ENCODE data around the gene DCAF4. TPM values are rescaled to one million over a fixed set of nuclear protein-coding genes. Genes with fewer than 3 reads are reported as not detected.
"Not testable (repeated sequence)": the region's sequence is repeated elsewhere in the genome, so short reads cannot be mapped to it uniquely, and the experiment has no call there.

Gene DCAF4
- total and polyA plus RNA-seq, 2 experiments from 2014 or later, result 11.0 to 23.2 TPM

DNA sequence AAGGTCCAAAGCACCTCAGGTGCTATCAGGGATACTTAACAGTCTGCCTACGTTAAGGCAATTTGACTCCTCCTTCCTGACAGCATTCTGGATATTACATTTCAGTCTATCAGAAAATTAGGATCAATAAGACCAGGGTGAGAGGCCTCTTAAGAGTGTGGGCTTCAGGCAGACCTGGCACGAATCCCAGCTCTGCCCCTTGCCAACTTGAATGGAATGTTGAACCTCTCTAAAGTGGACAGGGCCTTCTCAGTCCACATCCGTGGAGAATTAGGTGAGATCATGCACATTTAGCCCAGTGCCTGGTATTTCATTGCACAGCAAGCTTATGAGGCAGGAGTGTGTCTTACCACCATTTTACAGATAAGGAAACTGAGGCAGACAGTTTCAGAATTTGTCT lies 25.9 kb downstream of the DCAF4 start:
- Histone ChIP-seq H3K4me1 (ENCODE audit: low read depth) (no peaks in the 10 kb centered on the region), H3K4me3 (no peak overlapping the region), H3K9me3 (ENCODE audit: low read depth) (no peaks in the 10 kb centered on the region), H3K27ac (no peak overlapping the region), H3K36me3 (no peaks in the 10 kb centered on the region), H3K27me3 (no peaks in the 10 kb centered on the region)
- TF ChIP-seq, protein P1, sequence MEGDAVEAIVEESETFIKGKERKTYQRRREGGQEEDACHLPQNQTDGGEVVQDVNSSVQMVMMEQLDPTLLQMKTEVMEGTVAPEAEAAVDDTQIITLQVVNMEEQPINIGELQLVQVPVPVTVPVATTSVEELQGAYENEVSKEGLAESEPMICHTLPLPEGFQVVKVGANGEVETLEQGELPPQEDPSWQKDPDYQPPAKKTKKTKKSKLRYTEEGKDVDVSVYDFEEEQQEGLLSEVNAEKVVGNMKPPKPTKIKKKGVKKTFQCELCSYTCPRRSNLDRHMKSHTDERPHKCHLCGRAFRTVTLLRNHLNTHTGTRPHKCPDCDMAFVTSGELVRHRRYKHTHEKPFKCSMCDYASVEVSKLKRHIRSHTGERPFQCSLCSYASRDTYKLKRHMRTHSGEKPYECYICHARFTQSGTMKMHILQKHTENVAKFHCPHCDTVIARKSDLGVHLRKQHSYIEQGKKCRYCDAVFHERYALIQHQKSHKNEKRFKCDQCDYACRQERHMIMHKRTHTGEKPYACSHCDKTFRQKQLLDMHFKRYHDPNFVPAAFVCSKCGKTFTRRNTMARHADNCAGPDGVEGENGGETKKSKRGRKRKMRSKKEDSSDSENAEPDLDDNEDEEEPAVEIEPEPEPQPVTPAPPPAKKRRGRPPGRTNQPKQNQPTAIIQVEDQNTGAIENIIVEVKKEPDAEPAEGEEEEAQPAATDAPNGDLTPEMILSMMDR (IDR thresholded peaks at IDR 0.05; ENCODE audit: low read depth, low read length), result no peak
- no peak for DNase-seq (ENCODE audit: low read depth in 1 of 2, low spot score in 1 of 2)

DNA sequence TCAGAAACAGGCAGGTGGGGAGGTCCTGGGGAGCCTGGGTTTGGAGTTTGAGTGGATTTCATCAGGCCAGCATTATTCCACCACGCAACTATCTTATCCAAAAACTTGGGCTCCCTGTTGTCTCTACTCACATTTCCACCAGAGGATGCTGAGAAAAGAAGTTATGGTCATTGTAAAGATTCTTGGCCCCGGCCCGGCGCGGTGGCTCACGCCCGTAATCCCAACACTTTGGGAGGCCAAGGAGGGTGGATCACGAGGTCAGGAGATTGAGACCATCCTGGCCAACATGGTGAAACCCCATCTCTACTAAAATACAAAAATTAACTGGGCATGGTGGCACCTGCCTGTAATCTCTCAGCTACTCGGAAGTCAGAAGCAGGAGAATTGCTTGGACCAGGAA lies 30.5 kb downstream of the DCAF4 start:
- H3K27me3 ChIP-seq; H3K27ac ChIP-seq; H3K4me3 ChIP-seq; DNase-seq (ENCODE audit: low read depth in 1 of 2, low spot score in 1 of 2); H3K36me3 ChIP-seq; H3K9me3 ChIP-seq (ENCODE audit: low read depth): not testable (repeated sequence)
- peaks cover 13% of the 10 kb centered on the region for H3K4me1 ChIP-seq (ENCODE audit: low read depth)

DNA sequence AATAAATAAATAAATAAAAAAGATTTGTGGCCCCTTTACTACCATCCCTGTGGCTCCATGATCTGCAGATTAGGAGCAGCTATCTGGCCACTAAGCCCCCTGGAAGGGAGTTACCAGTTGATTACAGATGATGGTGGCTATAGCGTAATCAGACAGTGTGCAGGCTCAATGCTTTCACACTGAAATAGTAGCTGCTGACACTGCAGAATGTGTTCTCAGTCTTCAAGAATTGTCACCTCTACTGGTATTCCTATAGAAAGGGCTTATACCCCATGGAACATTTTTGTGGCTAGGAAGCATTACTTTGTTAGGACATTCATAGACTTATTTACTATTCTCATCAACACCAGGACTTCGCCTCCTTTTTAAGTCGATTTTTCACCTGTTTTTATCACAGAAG lies 30.9 kb downstream of the DCAF4 start:
- H3K36me3 ChIP-seq, result no peaks in the 10 kb centered on the region
- TF ChIP-seq, protein P1 (IDR thresholded peaks at IDR 0.05; ENCODE audit: low read depth, low read length), result no peak
- no peaks in the 10 kb centered on the region for H3K27me3 ChIP-seq
- DNase-seq (ENCODE audit: low read depth in 1 of 2, low spot score in 1 of 2), result no peak
- peak overlapping the region; percentile 30 for H3K27ac ChIP-seq
- no peak overlapping the region for H3K4me3 ChIP-seq
- no peaks in the 10 kb centered on the region for H3K9me3 ChIP-seq (ENCODE audit: low read depth)
- H3K4me1 ChIP-seq (ENCODE audit: low read depth), result peaks cover 13% of the 10 kb centered on the region

DNA sequence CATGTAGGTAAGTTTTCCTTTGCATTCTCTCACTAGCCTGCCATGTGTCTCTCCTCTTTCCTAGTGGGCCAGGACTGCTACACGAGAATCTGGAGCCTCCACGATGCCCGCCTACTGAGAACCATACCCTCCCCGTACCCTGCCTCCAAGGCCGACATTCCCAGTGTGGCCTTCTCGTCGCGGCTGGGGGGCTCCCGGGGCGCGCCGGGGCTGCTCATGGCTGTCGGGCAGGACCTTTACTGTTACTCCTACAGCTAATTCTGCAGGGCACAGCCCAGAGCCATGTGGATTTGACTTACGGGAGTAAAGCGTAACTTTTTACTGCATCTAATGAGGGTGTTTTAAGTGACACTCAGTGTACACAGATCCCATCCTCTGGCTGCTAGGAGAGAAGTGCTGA lies 32.3 kb downstream of the DCAF4 start:
- peaks cover 13% of the 10 kb centered on the region for H3K4me1 ChIP-seq (ENCODE audit: low read depth)
- no peak for DNase-seq (ENCODE audit: low read depth in 1 of 2, low spot score in 1 of 2)
- H3K4me3 ChIP-seq, result no peak overlapping the region
- TF ChIP-seq, protein P1 (IDR thresholded peaks at IDR 0.05; ENCODE audit: low read depth, low read length), result no peak
- H3K27me3 ChIP-seq, result no peaks in the 10 kb centered on the region
- no peak overlapping the region for H3K27ac ChIP-seq
- H3K9me3 ChIP-seq (ENCODE audit: low read depth), result no peaks in the 10 kb centered on the region
- no peaks in the 10 kb centered on the region for H3K36me3 ChIP-seq

DNA sequence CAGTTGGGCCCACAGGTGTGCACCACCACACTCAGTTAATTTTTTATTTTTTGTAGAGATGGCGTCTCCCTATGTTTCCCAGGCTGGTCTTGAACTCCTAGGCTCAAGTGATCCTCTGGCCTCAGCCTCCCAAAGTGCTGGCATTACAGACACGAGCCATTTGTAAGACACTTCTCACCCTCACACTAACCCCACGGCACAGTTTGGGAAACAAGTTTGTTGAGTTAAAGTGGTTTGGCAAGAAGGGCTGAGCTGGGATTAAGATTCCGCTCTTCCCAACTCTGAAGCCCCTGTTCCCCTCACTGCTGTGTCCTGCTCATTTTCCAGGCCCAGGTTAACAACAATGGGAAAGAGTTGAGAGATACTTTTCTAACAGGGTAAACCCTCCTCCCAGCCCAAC lies 34.8 kb downstream of the DCAF4 start:
- not testable (repeated sequence) for H3K27me3 ChIP-seq, H3K27ac ChIP-seq
- peaks cover 13% of the 10 kb centered on the region for H3K4me1 ChIP-seq (ENCODE audit: low read depth)

DNA sequence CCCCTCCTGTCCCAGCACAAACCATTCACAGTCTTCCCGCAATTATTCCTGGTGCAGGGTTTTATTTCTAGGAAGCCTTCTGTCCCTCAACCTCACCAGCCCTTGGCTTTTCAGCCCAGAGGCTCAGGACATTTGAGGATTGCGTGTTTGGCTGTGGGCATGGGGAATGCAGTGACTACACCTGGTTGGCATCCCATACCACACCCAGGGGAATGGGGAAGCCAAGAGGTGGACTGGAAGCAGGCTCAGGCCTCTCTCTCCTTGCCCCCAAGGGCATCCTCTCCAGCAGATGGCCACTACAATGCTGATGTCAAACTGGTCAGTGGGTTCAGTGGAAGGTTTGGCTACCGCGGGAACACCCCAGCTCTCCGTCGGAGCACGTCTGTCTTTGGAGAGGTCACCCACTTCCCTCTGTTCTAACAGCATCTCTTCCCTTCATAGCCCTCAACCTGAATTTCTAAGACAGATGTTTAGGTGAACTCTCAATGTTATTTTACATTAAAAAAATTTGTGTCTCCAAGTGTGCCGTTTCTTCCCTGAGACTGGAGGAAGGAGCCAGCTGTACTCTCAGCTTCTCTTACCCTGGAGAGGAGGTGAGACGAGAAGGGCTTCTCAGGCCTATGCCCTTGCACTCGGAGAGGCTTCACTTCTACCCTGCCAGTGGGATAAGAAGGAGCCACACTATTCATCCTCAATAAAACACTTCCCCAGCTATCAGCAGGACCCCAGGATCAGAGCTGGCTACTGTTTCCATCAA lies 35.5 kb downstream of the DCAF4 start:
- H3K27ac ChIP-seq, result peak overlapping the region; percentile 34
- TF ChIP-seq, protein P1 (IDR thresholded peaks at IDR 0.05; ENCODE audit: low read depth, low read length), result no peak
- DNase-seq (ENCODE audit: low read depth in 1 of 2, low spot score in 1 of 2), result no peak
- no peak overlapping the region for H3K4me3 ChIP-seq
- peaks cover 13% of the 10 kb centered on the region for H3K4me1 ChIP-seq (ENCODE audit: low read depth)
- no peaks in the 10 kb centered on the region for H3K27me3 ChIP-seq
- H3K36me3 ChIP-seq, result no peaks in the 10 kb centered on the region
- no peaks in the 10 kb centered on the region for H3K9me3 ChIP-seq (ENCODE audit: low read depth)

More for the DNA sequence above, 34.8 kb downstream of the DCAF4 start:
- not testable (repeated sequence) for H3K4me3 ChIP-seq; H3K9me3 ChIP-seq (ENCODE audit: low read depth); DNase-seq (ENCODE audit: low read depth in 1 of 2, low spot score in 1 of 2); H3K36me3 ChIP-seq

DNA sequence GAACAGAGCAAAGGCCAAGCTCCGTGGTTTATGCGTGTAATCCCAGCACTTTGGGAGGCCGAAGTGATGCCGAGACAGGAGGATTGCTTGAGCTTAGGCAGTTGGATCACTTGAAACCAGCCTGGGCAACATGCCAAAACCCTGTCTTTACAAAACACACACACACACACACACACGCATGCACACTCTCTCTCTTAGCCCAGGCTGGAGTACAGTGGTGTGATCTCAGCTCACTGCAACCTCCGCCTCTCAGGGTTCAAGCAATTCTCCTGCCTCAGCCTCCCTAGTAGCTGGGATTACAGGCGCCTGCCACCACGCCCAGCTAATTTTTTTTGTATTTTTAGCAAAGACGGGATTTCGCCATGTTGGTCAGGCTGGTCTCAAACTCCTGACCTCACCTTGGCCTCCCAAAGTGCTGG lies 36.1 kb downstream of the DCAF4 start:
- DNase-seq (ENCODE audit: low read depth in 1 of 2, low spot score in 1 of 2), result peak; percentile 41 to 79
- H3K27ac ChIP-seq, result peak overlapping the region; percentile 34
- not testable (repeated sequence) for H3K27me3 ChIP-seq; H3K36me3 ChIP-seq; H3K4me3 ChIP-seq; H3K9me3 ChIP-seq (ENCODE audit: low read depth)
- H3K4me1 ChIP-seq (ENCODE audit: low read depth), result peaks cover 11% of the 10 kb centered on the region
